K562 (cell line): ENCODE data around the gene AK2. TPM values are rescaled to one million over a fixed set of nuclear protein-coding genes. Genes with fewer than 3 reads are reported as not detected.
A peak's percentile ranks its signal among the peaks of the same experiment; 100 is the strongest.

Experiments used
- ATF6 ChIP-seq: sonication (generic); formaldehyde crosslinking; IDR thresholded peaks from 2 replicates; pipeline ENCODE4 v1.4.0; 2020; ENCODE audit warnings: mild to moderate bottlenecking, missing genetic modification reagents
- POLR2AphosphoS2 ChIP-seq: IDR thresholded peaks from 2 replicates; pipeline ENCODE4 v1.6.1; 2012; ENCODE audit warnings: low read length, improper control_type of control experiment
- U2AF1 ChIP-seq: fragments of 200-400 bp; formaldehyde crosslinking; optimal IDR thresholded peaks from 2 replicates; pipeline ENCODE3; 2017; ENCODE audit warnings: mild to moderate bottlenecking, low read depth, low read length, moderate library complexity
- ZNF124 ChIP-seq: sonication (generic); formaldehyde crosslinking; IDR thresholded peaks from 2 replicates; pipeline ENCODE4 v1.8.1; 2022; ENCODE audit warnings: missing genetic modification reagents
- ZNF668 ChIP-seq: fragments of 250-450 bp; sonication (Bioruptor Pico); IDR thresholded peaks from 2 replicates; pipeline ENCODE4 v1.8.0; 2022; ENCODE audit warnings: mild to moderate bottlenecking, inconsistent platforms
- polyA plus RNA-seq, 8 experiments: library from polyadenylated mRNA; depleted of rRNA in 4 of 8; stranded (reverse) in 5 of 8; unstranded in 3 of 8; fragments of >200 nt; fragmentation: Nextera tagmentation in 2 of 8; fragmentation: Illumina TruSeq in 1 of 8; extraction: Ambion mirVana in 2 of 8; extraction: Trizol in 1 of 8; gene quantifications; 2 replicates each; pipeline versions ENCODE4 v1.2.1 to v1.2.3, GENCODE V29; 2011 to 2014; ENCODE audit warnings: inconsistent platforms in 1 of 8, missing spikeins in 1 of 8
- total RNA-seq, 7 experiments: library from RNA; depleted of rRNA in 6 of 7; stranded (reverse); fragments of >200 nt in 6 of 7; fragmentation: Illumina TruSeq in 2 of 7; extraction: Trizol in 2 of 7; gene quantifications; 2 replicates each; pipeline versions ENCODE4 v1.2.1 to v1.2.3, GENCODE V29; 2011 to 2021; ENCODE audit warnings: low replicate concordance in 1 of 7
- TF ChIP-seq, protein P1 (sequence below): fragments of 250-450 bp; sonication (Bioruptor Pico); IDR thresholded peaks from 2 replicates; pipeline ENCODE4 v1.5.0; 2022; ENCODE audit warnings: mild to moderate bottlenecking
- TF ChIP-seq, protein P2 (sequence below): fragments of 450-650 bp; IDR thresholded peaks from 2 replicates; pipeline ENCODE4 v1.6.1; 2014; ENCODE audit warnings: low read depth, mild to moderate bottlenecking, moderate library complexity, borderline replicate concordance
- TF ChIP-seq, protein P3 (sequence below): fragments of 250-450 bp; sonication (Bioruptor Pico); IDR thresholded peaks from 2 replicates; pipeline ENCODE4 v1.6.1; 2021; ENCODE audit warnings: mild to moderate bottlenecking

AK2 gene
- total and polyA plus RNA-seq, 9 of the 15 experiments (the other 6 are each of a cell fraction or from before 2014, with no cell fraction given), result 105 to 1,050 (median 509) TPM

DNA sequence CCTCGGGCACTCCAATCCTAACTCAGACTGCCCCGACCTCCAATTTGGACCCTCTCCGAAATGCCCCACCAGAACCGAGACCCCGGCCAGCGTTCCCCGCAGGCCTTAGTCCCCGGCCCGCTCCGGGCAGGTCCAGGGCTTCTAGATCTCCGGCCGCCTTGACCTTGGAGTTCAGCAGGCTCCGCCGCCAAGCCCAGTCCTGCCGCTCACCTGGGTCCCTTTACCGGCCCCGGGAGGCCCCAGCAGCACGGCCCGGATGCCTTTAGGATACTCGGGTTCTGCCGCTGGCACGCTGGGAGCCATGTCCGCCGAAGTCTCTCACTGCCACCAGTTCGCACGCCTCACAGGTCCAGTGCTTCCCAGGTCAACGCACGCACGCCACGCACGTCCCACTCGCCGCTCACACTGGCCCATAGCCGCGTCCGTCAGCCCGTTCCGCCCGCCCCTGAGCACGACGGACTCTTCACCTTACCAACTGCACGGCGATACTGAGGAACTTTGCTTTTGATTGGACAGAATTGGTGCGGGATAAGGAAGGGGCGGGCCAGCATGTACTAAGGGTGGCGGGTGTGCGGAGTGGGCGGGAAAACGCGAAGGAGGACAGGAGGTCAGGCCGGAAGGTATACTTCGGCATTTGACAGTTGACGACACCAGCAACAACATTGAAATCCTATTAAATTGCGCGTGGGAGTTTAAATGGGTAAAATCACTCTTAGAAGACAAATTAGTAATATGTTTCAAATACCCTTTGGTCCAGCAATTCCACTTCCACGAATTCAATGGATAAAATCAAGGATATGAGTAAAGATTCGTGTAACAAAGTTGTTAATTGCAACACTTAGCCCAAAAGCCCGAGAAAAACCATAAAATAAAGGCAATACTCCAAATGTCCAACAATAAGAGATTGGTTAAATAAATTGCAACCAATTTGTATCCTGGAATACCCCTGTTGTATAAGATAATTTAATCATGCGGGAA is at the start of gene AK2 (continued):
- no peak for TF ChIP-seq ZNF124 (CRISPR knock-in tag)
- TF ChIP-seq ATF6 (CRISPR knock-in tag), result peak; percentile 80; the same call in 1 of the 2 replicates
- TF ChIP-seq, protein P1, sequence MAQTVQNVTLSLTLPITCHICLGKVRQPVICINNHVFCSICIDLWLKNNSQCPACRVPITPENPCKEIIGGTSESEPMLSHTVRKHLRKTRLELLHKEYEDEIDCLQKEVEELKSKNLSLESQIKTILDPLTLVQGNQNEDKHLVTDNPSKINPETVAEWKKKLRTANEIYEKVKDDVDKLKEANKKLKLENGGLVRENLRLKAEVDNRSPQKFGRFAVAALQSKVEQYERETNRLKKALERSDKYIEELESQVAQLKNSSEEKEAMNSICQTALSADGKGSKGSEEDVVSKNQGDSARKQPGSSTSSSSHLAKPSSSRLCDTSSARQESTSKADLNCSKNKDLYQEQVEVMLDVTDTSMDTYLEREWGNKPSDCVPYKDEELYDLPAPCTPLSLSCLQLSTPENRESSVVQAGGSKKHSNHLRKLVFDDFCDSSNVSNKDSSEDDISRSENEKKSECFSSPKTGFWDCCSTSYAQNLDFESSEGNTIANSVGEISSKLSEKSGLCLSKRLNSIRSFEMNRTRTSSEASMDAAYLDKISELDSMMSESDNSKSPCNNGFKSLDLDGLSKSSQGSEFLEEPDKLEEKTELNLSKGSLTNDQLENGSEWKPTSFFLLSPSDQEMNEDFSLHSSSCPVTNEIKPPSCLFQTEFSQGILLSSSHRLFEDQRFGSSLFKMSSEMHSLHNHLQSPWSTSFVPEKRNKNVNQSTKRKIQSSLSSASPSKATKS (CRISPR knock-in tag), result no peak
- TF ChIP-seq, protein P2, sequence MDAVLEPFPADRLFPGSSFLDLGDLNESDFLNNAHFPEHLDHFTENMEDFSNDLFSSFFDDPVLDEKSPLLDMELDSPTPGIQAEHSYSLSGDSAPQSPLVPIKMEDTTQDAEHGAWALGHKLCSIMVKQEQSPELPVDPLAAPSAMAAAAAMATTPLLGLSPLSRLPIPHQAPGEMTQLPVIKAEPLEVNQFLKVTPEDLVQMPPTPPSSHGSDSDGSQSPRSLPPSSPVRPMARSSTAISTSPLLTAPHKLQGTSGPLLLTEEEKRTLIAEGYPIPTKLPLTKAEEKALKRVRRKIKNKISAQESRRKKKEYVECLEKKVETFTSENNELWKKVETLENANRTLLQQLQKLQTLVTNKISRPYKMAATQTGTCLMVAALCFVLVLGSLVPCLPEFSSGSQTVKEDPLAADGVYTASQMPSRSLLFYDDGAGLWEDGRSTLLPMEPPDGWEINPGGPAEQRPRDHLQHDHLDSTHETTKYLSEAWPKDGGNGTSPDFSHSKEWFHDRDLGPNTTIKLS, result peak; percentile 93
- TF ChIP-seq, protein P3, sequence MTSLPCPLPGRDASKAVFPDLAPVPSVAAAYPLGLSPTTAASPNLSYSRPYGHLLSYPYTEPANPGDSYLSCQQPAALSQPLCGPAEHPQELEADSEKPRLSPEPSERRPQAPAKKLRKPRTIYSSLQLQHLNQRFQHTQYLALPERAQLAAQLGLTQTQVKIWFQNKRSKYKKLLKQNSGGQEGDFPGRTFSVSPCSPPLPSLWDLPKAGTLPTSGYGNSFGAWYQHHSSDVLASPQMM (CRISPR knock-in tag), result no peak
- no peak for TF ChIP-seq POLR2AphosphoS2
- no peak for TF ChIP-seq U2AF1
- TF ChIP-seq ZNF668 (CRISPR knock-in tag), result peak; percentile 81
